RPMI7951 (cell line): ENCODE results near the gene EXOC6B. TPM values are rescaled to one million over a fixed set of nuclear protein-coding genes. Genes with fewer than 3 reads are reported as not detected.

Source experiments
- DNase-seq: peaks from one replicate; pipeline ENCODE4 v3.0.0-alpha.2; 2012; ENCODE audit warnings: low read depth
- total RNA-seq: library from RNA; depleted of rRNA; stranded (reverse); fragments of >200 nt; shearing (Covaris generic); gene quantifications from 2 replicates; pipeline ENCODE4 v1.2.3, GENCODE V29; 2014

The EXOC6B gene
- total RNA-seq, 1 experiment from 2014 or later: 9.9 TPM

GRCh38 chr2:72830273-72830672 lies 4.4 kb upstream of the EXOC6B start:
- DNase-seq: no peak

DNA sequence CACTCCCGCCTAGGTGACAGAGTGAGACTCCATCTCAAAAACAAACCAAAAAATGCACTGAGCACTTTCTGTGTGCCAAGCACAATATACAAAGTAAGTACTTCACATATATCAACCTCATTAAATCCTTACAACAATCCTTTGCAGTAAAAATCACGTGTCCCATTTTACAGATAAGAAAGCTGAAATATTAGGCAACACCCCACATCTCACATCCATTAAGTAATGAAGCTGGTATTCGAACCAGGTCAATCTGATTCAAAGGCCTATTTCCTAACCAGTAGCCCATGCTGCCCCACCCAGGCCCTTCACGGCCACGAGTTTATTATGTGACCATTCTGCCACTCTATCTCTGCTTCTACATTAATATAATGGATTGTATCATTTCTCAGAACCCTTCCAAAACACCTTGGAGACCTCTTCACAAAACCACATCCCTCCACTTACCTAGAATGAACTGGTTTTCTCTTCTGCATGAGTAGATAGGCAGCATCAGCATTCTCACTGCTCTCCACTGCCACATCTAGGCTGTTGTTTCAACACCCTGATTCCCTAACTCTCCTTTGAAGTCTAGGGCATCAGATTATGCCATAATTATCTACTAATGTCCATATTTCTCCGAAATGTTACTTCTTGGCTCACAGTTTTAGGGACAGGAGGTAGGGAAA lies 3.1 kb upstream of the EXOC6B start:
- no peak for DNase-seq

- peak; percentile 29 for DNase-seq
These were observed 2.3 kb upstream of the EXOC6B start for GRCh38 chr2:72827966-72828646.

DNA sequence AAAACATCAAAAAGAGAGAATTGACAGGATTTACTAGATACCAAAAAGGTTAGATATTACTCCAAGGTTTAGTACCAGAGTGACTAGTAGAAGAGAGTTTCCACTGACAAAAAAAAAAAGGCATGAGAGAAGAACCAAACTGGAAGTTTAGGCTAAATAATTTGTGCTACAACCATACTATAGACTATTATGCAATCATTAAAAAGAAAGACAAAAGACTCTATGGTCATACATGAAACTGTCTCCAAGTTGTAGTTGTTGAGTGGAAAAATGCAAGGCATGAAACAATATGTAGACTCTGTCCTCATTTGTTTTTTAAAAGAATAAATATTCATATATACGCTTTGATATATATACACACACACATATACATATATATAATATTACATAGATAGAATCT lies 1.7 kb upstream of the EXOC6B start:
- no peak for DNase-seq

GRCh38 chr2:72826156-72826477 lies 284 bp upstream of the EXOC6B start:
- no peak for DNase-seq

DNA sequence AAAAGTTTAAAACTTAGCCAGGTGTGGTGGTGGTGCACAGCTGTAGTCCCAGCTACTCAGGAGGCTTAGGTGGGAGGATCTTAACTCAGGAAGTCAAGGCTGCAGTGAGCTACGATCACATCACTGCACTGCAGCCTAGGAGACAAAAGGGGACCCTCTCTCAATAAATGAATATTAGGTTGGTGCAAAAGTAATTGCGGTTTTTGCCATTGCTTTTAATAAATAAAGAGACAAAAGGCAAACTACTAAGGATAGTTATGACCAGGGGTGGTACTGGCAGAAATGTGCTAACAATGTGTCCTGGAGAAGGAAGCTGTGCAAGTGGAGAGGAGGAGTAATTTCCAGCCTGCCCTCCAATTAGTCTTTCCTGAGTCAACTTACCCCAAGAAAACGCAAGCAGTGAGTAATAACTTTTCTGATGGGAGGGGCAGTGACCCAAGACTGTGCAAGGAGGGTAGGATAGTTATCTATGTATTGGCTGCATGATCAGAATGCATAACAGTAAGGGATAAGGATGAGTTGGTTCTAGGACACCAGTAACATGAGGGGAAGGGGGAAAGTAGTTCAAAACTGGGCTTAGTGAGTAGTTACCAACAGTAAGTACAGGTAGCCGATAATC lies 1.5 kb downstream of the EXOC6B start:
- peak; percentile 60 for DNase-seq

DNA sequence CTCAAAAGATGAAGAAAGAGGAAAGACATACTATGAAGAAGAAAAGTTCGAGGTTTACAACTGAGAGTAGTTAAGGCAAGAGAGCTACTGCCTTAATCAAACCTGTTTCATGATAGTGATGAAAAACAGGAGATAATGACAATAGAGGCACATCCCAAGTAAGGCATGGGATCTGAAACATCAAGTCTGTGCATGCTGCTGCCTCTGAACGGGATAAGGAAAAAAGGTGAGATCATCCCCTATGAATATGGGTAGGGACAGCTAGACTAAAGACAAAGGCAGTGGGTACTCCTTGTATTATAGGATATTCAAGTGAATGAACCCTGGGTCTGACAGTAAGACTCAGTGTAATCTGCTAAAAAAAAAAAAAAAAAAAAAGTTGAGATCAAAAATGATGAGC lies 3.0 kb downstream of the EXOC6B start:
- DNase-seq: no peak

- DNase-seq: no peak
These were observed 3.9 kb downstream of the EXOC6B start for GRCh38 chr2:72821983-72822382.

DNA sequence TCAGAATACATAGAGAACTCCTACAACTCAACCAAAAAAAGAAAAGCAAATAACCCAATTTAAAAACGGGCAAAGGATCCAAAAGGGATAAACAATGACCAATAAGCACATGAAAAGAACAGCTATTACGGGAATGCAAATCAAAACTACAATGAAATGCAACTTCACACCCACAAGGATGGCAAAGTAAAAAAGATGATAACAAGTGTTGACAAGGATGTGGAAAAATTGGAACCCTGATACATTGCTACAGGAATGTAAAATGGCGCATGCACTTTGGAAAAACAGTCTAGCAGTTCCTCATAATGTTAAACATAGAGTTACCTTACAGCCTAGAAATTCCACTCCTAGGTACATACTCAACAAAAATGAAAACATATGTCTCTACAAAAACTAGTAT lies 4.7 kb downstream of the EXOC6B start:
- DNase-seq: no peak

- no peak for DNase-seq
These were observed 6.3 kb downstream of the EXOC6B start for GRCh38 chr2:72819501-72819900.

DNA sequence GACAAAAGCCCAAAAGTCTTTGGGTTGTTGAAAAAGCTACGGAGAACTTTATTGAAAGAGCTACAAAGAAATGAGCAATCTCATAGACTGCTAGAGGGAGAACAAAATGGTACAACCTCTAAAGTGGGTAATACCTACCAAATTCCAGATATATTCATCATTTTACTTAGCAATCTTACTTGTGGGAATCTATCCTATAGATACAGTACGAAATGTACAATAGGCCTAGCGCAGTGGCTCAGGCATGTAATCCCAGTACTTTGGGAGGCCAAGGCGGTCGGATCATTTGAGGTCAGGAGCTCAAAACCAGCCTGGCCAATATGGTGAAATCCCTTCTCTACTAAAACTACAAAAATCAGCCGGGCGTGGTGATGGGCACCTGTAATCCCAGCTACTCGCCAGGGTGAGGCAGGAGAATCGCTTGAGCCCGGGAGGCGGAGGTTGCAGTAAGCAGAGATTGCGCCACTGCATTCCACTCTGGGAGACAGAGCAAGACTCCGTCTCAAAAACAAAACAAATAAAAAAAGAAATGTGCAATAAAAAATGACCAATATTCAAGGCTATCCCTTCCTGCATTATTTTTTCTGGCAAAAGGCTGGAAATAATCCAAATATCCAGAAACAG lies 10.1 kb downstream of the EXOC6B start:
- DNase-seq: no peak

GRCh38 chr2:72813841-72814240 lies 12.0 kb downstream of the EXOC6B start:
- DNase-seq: no peak

- DNase-seq: no peak
These were observed 15.7 kb downstream of the EXOC6B start for GRCh38 chr2:72810165-72810564.

DNA sequence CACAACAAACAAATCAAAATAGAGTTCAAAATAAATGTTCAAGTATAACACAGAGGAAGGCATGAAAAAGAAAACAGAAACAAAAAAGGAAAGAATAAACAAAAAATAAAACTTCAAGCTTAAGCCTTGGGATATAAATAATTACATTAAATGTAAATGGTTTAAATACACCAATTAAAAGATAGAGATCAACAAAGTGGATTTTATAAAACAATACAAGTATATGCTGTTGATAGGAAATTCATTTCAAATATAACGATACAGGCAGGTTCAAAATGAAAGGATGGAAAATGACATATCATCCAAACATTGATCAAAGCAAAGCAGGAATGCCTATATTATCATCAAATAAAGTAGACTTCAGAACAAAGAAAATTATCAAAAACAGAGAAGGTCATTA lies 16.7 kb downstream of the EXOC6B start:
- no peak for DNase-seq

GRCh38 chr2:72806280-72806945 lies 19.4 kb downstream of the EXOC6B start:
- DNase-seq: no peak

DNA sequence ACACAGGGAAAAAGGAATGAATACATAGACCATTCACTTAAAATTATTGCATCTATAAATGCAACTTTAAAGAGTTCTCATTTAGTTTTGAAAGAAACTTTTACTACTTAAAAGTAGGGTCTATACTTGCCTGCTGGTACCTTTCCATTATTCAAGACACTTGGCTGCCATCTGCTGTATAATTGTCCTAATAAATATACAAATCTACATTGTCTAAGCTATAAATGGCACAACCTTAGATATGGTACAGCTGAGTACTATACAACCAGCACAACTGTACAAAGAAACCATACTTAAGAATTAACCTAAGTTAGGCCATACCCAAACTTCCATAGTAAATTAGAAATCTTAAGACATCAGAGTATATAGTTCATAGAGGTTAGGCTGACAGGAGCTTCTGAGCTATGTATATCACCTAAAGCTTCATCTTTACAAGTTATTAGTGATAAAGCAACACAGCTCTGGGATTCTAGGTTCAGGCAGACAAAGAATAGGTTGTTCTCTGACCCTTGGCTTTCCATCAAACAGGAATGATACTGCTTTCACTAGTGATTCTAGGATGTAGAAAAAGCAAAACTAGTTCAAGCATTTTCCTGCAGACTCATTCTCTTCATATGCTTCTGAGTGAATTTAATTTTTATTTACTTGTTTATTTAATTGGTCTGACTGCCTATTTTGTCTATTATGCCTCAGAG lies 22.1 kb downstream of the EXOC6B start:
- DNase-seq: no peak

GRCh38 chr2:72803151-72803550 lies 22.7 kb downstream of the EXOC6B start:
- peak; percentile 17 for DNase-seq

DNA sequence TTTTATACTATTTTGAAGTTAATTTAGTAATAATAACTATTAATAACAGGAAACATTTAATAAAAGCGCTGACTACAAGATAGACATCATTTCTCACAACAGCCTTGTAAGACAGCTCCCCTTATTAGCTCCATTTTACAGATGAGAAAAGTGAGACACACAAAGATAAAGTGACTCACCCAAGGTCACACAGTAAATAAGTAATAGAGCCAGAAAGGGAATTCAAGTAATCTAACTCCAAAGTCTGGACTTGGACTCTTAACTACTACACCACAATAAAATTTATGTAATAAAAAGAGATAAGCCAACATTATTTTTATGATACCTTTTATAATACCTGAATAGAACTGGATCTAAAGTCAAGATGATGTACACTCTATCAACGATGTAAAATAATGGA lies 25.3 kb downstream of the EXOC6B start:
- no peak for DNase-seq

DNA sequence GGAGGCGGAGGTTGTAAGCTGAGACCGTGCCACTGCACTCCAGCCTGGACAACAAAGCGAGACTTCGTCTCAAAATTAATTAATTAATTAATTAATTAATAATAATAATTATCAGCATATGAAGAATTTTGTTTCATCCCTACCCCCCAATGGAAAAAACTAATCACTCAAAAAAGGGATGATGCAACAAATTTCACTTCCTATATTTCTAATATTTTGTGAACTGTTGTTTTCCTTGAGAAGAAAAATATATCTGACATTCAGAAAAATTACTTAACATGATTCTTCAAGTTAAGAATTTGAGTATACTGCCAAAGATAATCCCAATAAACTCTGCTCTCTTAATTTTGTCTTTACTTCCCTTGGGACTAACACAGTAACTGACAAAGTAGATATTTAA lies 28.1 kb downstream of the EXOC6B start:
- no peak for DNase-seq

DNA sequence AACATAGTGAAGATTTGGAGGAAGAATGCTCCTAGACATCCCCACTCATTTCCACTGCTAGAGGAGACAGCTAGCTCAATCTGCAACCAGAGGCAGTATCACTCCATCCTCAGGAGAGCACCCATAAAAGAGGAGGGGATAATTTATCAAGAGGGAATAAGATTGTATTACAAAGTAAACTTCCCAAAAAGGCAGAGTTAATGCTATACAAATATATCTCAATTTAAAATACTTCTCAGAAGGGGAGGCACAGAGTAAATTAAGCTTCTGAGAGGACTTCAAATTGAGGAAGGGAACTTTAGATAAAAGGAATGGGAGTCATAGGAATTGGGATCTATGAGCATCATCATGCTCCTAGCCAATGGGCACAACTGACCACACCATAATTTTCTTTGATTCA lies 29.1 kb downstream of the EXOC6B start:
- DNase-seq: no peak

- peak; percentile 18 for DNase-seq
These were observed 31.3 kb downstream of the EXOC6B start for GRCh38 chr2:72794572-72794971.
